HT1080 (cell line): ENCODE measurements around the gene ARL13A. TPM values are rescaled to one million over a fixed set of nuclear protein-coding genes. Genes with fewer than 3 reads are reported as not detected.
"Not testable (repeated sequence)": the region's sequence is repeated elsewhere in the genome, so short reads cannot be mapped to it uniquely, and the experiment has no call there.

Experiments
- DNase-seq: peaks from one replicate; pipeline ENCODE4 v3.0.0-alpha.2; 2015; ENCODE audit warnings: low read depth
- total RNA-seq: library from RNA; depleted of rRNA; stranded (reverse); fragments of >200 nt; shearing (Covaris generic); gene quantifications from 2 replicates; pipeline ENCODE4 v1.2.3, GENCODE V29; 2014; rRNA removed

ARL13A gene
- total RNA-seq, 1 experiment from 2014 or later: not detected

DNA sequence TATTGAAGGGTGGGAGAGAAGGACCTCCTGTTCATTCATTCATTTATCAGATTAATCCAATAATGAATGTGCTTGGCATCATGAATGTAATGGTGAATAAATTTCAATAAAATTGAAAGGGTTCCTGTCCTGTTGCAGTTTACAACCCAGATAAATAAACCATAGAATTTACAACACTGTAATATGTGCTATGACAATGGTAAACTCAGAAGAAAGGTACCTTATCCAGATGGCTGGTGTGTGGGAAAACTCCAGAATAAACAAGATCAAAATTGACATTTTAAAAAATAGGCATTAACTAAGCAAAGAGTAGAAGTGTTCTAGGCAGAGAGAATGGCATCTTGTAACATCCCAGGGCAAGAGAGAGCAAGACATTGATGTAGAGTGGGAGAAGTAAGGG, 15.3 kb downstream of the ARL13A start:
- DNase-seq: no peak

DNA sequence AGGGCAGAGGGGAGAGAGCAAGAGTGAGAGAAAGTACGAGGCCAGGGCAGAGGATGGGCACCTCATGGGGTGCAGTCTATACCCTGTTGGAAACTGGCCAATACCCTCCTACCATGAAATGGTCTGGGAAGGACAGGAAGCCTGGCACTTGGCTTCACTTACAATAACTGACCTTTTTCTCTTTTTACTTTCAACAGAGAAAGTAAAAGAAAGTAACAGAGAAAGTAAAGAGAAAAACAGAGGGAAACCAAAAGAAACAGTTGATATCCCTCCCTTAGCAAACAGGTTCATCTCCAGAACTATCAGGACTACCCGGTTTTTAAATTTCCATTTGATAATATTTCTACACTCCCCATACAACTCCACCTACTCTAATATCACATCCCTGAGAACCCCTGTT, 20.6 kb downstream of the ARL13A start:
- DNase-seq: no peak

DNA sequence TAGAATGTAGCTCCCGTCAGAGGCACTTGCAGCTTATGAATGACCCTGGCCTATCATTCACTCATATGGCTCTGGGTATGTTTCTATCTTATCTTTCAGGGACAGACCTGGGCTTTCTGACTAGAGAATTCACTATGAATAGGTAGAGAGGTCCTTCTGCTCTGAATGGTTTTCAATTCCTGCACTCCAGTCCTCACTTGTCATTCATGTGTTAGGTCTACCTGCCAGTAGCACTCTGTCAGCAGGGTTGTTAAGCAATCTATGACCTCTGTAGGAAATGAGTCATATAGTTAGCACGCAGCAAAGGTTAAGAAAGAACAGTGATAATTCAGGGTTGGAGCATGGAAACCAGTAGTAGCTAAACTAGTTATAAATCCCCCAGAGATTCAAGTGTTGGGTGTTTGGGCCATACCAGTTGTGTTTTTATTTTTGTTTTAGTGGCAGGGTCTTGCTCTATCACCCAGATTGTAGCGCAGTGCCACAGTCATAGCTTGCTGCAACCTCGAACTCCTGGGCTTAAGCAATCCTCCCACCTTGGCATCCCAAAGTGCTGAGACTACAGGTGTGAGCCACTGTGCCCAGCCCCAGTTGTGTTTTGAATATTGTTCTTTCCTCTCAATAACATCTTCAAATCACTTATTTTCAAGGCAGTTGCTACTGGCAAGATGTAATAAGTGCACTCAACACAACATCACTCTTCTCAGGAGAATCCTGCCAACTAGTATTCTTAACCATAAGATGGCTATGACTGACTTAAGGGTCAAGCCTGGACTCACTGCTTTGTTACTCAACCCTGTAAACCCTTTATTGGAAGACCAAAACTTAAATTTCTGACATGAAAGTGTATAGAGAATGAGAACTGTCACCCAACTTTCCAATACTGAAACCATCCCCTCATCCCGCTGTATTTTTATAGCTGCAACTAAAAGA, 25.1 kb downstream of the ARL13A start:
- DNase-seq: peak; percentile 79

DNA sequence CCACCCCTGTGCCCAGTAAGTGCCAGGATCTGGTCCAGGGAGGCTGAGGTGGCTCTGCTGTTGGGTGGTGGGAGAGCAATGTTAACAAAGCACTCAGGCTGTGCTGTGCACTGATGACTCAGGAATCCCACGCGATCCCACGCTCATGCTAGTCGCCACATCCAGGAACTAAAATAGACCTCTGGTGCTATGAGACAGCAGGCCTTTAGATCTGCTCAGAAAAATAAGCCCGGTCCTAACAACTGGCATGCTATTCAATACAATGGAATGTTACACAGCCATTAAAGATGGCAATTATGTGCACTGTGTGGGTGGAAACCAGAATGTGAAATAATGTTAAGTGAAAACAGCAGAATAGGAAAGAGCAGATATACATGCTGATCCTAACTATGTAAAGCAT, 26.0 kb downstream of the ARL13A start:
- peak; percentile 84 for DNase-seq

DNA sequence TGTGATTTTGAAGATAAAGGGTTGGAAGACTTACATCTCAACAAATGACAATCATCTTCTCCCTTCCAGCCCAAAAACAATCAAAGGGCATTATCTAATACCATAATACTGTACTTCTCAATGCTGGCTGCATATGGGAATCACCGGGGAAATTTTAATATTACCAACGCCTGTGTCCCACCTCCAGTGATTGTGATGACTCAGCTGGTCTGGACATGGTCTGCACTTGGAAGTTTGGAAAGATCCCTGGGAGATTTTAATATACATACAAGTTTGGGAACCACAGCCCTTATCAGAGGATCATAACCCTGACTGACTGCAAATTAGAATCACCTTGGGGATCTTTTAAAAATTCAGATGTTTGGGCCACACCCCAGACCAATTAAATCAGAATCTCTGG, 29.9 kb downstream of the ARL13A start:
- DNase-seq: no peak

DNA sequence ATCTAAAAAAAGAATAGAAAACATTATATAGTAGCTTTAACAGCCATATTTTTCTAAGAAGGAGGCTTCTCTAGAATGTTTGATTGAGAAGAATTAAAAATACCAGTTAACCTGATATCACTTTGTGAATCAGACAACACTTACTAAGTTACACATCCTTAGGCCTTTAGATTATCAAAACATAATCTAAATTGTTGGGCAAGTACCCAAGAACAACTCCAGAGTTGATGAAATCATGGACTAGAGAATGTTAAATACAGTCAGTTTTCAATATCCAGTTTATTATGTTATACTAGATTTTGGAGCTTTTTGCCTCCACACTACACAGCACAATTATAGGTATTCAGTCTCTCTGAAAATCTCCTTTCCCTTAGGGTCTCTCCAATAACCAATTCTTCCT, 39.6 kb downstream of the ARL13A start:
- no peak for DNase-seq

DNA sequence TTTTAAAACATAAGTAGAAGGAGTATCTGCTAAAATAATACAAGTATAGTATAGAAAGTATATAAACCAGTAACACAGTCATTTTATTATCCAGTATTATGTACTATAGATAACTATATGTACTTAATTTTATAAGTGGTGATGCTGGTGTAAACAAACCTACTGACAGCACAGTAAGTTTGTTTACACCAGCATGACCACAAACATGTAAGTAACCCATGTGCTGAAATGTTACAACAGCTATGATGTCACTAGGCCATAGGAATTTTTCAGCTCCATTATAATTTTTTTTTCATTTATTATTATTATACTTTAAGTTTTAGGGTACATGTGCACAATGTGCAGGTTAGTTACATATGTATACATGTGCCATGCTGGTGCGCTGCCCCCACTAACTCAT, 42.5 kb downstream of the ARL13A start:
- DNase-seq: not testable (repeated sequence)

DNA sequence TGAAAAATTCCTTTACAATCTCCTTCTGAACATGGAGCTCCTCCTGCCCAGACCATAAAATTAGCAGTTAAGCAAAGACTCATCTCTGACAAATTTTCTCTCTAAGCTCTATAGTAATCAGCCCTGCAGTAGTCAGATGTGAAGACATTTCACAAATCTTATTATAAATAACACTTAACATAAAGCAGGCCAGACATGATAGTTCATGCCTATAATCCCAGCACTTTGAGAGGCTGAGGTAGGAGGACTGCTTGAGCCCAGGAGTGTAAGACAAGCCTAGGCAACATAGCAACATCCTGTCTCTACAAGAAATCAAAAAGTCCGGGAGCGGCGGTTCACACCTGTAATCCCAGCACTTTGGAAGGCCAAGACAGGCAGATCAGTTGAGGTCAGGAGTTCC, 52.5 kb downstream of the ARL13A start:
- no peak for DNase-seq

DNA sequence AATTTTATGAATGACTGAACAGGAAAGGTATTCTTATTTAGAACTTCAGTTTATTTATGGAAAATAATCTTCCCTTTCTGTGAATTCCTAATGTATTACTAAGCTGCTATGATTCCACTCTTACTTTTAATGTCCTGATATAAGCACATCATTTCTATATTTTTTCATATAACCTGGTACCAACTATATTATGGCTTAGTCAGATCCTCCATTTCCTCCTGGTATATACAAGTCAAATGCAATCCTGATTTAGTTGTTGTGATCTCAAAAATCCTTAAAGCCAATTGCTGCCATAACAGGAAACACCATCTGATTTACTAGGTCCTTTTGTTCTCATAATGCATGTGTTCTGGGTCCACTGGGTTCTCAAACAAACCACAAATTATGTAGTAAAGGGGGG, 55.6 kb downstream of the ARL13A start:
- no peak for DNase-seq

DNA sequence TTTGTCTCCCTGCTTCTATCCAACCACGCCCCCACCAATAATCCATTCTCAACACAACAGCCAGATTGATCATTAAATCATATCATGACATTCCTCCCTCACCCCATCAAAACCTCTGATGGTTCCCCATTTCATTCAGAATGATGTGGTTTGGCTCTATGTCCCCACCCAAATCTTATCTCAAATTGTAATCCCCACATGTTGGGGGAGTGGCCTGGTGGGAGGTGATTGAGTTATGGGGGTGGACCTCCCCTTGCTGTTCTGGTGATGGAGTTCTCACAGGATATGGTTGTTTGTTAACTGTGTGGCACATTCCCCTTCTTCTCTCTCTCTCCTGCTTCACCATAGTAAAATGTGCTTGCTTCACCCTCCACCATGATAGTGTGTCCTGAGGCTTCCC, 59.1 kb downstream of the ARL13A start:
- no peak for DNase-seq

DNA sequence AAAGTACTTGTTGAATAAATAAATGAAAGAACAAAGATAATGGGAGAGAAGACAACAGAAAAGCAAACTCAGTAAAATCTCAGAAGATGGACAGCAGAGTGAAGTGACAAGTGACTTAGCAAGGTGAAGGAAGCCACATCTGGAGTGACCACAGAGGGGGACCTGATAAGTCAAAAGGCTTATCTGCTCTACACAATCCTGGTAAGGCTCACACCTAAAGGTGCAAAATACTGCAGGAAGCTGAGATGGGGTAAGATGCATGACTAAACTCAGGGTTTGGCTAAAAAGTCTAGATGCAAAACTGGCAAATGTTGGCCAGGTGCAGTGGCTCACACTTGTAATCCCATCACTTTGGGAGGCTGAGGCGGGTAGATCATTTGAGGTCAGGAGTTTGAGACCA, 60.2 kb downstream of the ARL13A start:
- DNase-seq: no peak

DNA sequence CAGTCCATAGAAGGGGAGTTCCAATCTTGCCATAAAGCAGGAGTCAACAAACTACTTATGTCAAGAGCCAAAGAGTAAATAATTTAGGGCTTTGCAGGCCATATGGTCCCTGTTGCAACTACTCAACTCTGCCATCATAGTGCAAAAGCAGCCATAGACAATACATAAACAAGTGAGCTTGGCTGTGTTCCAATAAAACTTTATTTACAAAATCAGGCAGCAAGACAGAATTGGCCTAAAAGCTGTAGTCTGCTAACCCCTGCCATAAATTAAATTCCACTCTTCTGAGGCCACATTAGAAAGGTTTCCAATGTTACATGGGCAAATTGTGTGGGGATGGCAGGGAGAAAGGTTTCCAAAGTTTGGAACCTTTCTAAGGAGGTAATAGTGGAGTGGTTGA, 67.7 kb downstream of the ARL13A start:
- DNase-seq: no peak

DNA sequence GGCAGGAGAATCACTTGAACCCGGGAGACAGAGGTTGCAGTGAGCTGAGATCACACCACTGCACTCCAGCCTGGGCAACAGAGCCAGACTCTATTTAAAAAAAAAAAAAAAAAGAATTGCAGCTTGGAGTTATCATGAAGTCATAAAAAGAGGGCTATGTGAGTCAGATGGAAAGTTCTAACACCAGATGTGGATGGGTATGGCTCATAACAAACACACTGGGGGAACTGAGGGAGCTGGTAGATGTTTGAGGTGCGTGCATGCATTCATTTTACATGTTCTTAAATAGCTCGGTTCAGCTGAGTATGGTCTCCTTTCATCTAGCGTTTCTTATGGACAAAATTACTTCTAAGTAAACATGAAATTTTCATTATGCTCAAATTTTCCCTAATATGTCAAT, 70.7 kb downstream of the ARL13A start:
- DNase-seq: no peak

Other genes with a start within 250 kb of the ARL13A start
- gene SYTL4, start 237.6 kb upstream of the ARL13A start, total RNA-seq: 7.1 and 11.3 TPM in 2 replicates
- 55.4 and 59.3 TPM in 2 replicates for gene CSTF2, start 149.3 kb upstream of the ARL13A start, total RNA-seq
- 0.18 TPM in 1 of 2 replicates, not detected in the other for gene NOX1, start 95.3 kb upstream of the ARL13A start, total RNA-seq
- 0.13 TPM in 2 replicates for gene XKRX, start 40.8 kb upstream of the ARL13A start, total RNA-seq
- 20.0 TPM in 2 replicates for gene TRMT2B, start 82.4 kb downstream of the ARL13A start, total RNA-seq
- gene TMEM35A, start 109.2 kb downstream of the ARL13A start, total RNA-seq: 0.16 TPM in 1 of 2 replicates, not detected in the other
- gene CENPI, start 128.5 kb downstream of the ARL13A start, total RNA-seq: 18.4 and 19.1 TPM in 2 replicates